ENCODE results near the gene TSEN2. TPM values are rescaled to one million over a fixed set of nuclear protein-coding genes. Genes with fewer than 3 reads are reported as not detected.

TSEN2 gene
- total RNA-seq, 2 experiments from 2014 or later: 33.2 to 41.4 TPM

DNA sequence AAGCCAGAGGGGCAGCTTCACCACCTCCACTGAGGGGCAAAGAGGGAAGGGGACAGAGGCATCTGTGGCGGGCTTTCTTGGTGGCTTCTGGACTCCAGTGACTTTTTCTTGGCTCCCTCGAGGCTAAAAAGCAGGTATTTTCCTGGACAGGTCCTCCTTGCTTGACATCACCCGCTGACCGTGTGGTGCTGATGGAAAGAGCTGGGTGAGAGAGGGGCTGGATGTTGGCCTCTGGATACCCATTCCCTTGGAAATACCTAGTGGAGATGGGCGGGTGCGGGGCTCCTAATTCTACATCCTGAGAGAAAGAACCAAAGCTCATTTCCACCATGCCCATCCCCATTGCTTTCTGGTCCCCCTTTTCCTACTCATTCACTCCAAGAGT is 47.1 kb upstream of the TSEN2 start:
- ChIA-PET POLR2A (no interaction called here), CTCF (ENCODE audit: unreplicated experiment) (no interaction called here)
- no peak for DNase-seq (ENCODE audit: low spot score)
- Histone ChIP-seq H3K79me2 (ENCODE audit: insufficient read depth, low read depth, low read length) (no peaks in the 10 kb centered on the region), H2AFZ (ENCODE audit: low read length) (no peak overlapping the region), H3K4me1 (ENCODE audit: insufficient read depth, low read length, poor library complexity, severe bottlenecking) (no peaks in the 10 kb centered on the region), H3K9me2 (ENCODE audit: insufficient read depth, low read length) (no peaks in the 10 kb centered on the region), H3K4me3 (ENCODE audit: low read depth, low read length, poor library complexity, severe bottlenecking) (no peak overlapping the region), H3K27ac (ENCODE audit: low read depth, low read length, poor library complexity, severe bottlenecking) (no peak overlapping the region), H4K20me1 (ENCODE audit: insufficient read depth, low read length) (no peaks in the 10 kb centered on the region), H3K36me3 (ENCODE audit: insufficient read depth, low read length) (no peaks in the 10 kb centered on the region), H3K4me2 (ENCODE audit: low read length) (no peak overlapping the region), H3K9me3 (ENCODE audit: low read length) (0 out of 2 replicates have a peak, but pooled peaks cover 3% of the 10 kb centered on the region)
- intact Hi-C loops (cut with micrococcal nuclease; ENCODE audit: unreplicated experiment): no loop called here
- no TSS peak for BruUV-seq (replicated peaks)
- no peak for TF ChIP-seq EZH2phosphoT487 (IDR thresholded peaks at IDR 0.05; ENCODE audit: borderline replicate concordance, low read depth, low read length)
- TF ChIP-seq CTCF (conservative IDR thresholded peaks at IDR 0.05; ENCODE audit: low read length): no peak

DNA sequence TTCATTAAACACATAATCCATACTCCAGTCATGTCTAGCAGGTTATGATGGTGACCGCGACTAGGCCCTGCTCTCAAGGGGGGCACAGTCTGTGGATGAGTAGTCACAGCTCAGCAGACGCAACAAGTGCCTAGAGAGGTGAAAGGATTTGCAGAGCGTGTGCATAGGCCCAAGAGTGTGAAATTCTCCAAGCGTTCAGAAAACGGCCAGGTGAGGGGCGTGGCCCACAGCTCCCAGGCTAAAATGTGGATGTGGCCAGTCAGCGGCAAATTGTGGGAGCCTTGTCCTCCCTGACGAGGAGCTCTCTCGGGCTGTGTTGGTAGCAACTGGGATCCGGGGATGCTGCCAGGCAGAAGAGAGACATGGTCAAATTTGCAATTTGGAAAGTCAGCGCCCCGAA is 46.4 kb upstream of the TSEN2 start:
- no peaks in the 10 kb centered on the region for H3K9me3 ChIP-seq (ENCODE audit: low read length)
- no peak overlapping the region for H3K27ac ChIP-seq (ENCODE audit: low read depth, low read length, poor library complexity, severe bottlenecking)
- intact Hi-C loops (cut with micrococcal nuclease; ENCODE audit: unreplicated experiment): no loop called here
- no peaks in the 10 kb centered on the region for H3K36me3 ChIP-seq (ENCODE audit: insufficient read depth, low read length)
- H2AFZ ChIP-seq (ENCODE audit: low read length): no peak overlapping the region
- H3K4me3 ChIP-seq (ENCODE audit: low read depth, low read length, poor library complexity, severe bottlenecking): no peak overlapping the region
- no TSS peak for BruUV-seq (replicated peaks)
- no peak for DNase-seq (ENCODE audit: low spot score)
- H4K20me1 ChIP-seq (ENCODE audit: insufficient read depth, low read length): no peaks in the 10 kb centered on the region
- H3K9me2 ChIP-seq (ENCODE audit: insufficient read depth, low read length): no peaks in the 10 kb centered on the region
- TF ChIP-seq CTCF (conservative IDR thresholded peaks at IDR 0.05; ENCODE audit: low read length) (no peak), EZH2phosphoT487 (IDR thresholded peaks at IDR 0.05; ENCODE audit: borderline replicate concordance, low read depth, low read length) (no peak)
- H3K4me2 ChIP-seq (ENCODE audit: low read length): no peak overlapping the region
- no peaks in the 10 kb centered on the region for H3K79me2 ChIP-seq (ENCODE audit: insufficient read depth, low read depth, low read length)
- ChIA-PET POLR2A (no interaction called here), CTCF (ENCODE audit: unreplicated experiment) (no interaction called here)
- no peaks in the 10 kb centered on the region for H3K4me1 ChIP-seq (ENCODE audit: insufficient read depth, low read length, poor library complexity, severe bottlenecking)

- CTCF ChIA-PET (ENCODE audit: unreplicated experiment): no interaction called here
- Histone ChIP-seq H3K9me2 (ENCODE audit: insufficient read depth, low read length) (no peaks in the 10 kb centered on the region), H3K4me2 (ENCODE audit: low read length) (no peak overlapping the region), H2AFZ (ENCODE audit: low read length) (no peak overlapping the region), H3K79me2 (ENCODE audit: insufficient read depth, low read depth, low read length) (no peaks in the 10 kb centered on the region), H3K36me3 (ENCODE audit: insufficient read depth, low read length) (no peaks in the 10 kb centered on the region), H3K27ac (ENCODE audit: low read depth, low read length, poor library complexity, severe bottlenecking) (no peak overlapping the region), H4K20me1 (ENCODE audit: insufficient read depth, low read length) (no peaks in the 10 kb centered on the region), H3K4me1 (ENCODE audit: insufficient read depth, low read length, poor library complexity, severe bottlenecking) (no peaks in the 10 kb centered on the region), H3K4me3 (ENCODE audit: low read depth, low read length, poor library complexity, severe bottlenecking) (no peak overlapping the region), H3K9me3 (ENCODE audit: low read length) (no peaks in the 10 kb centered on the region)
- DNase-seq (ENCODE audit: low spot score): no peak
- intact Hi-C loops (cut with micrococcal nuclease; ENCODE audit: unreplicated experiment): no loop called here
- TF ChIP-seq CTCF (conservative IDR thresholded peaks at IDR 0.05; ENCODE audit: low read length) (no peak), EZH2phosphoT487 (IDR thresholded peaks at IDR 0.05; ENCODE audit: borderline replicate concordance, low read depth, low read length) (no peak)
- no TSS peak for BruUV-seq (replicated peaks)
- POLR2A ChIA-PET: no interaction called here
Observed at GRCh38 chr3:12438318-12438717, 46.0 kb upstream of the TSEN2 start.
